Type B pancreatic cell (in vitro differentiated cells): Measurements from ENCODE around the gene ZNF41. TPM values are rescaled to one million over a fixed set of nuclear protein-coding genes. Genes with fewer than 3 reads are reported as not detected.
A peak's percentile ranks its signal among the peaks of the same experiment; 100 is the strongest.

Experiments used
- DNase-seq: peaks from one replicate; pipeline ENCODE4 v3.0.0; 2021; ENCODE audit warnings: mixed read lengths; ENCODE audit not compliant: unreplicated experiment; ENCODE audit errors: extremely low spot score
- H3K27ac Mint-ChIP-seq: 2 replicates; pipeline ENCODE4 v1.8.0; 2021; ENCODE audit warnings: mild to moderate bottlenecking, mixed read lengths
- H3K27me3 Mint-ChIP-seq: 2 replicates; pipeline ENCODE4 v1.8.0; 2021; ENCODE audit warnings: mixed read lengths
- H3K36me3 Mint-ChIP-seq: 2 replicates; pipeline ENCODE4 v1.8.0; 2021; ENCODE audit warnings: mixed read lengths
- H3K4me1 Mint-ChIP-seq: one replicate; pipeline ENCODE4 v1.8.0; 2021; ENCODE audit warnings: mixed read lengths; ENCODE audit not compliant: unreplicated experiment
- H3K4me3 Mint-ChIP-seq: 2 replicates; pipeline ENCODE4 v1.8.0; 2021; ENCODE audit warnings: mild to moderate bottlenecking, mixed read lengths
- H3K9me3 Mint-ChIP-seq: 2 replicates; pipeline ENCODE4 v1.8.0; 2021; ENCODE audit warnings: mixed read lengths
- total RNA-seq: library from RNA; stranded (reverse); gene quantifications from 2 replicates; pipeline ENCODE4 v1.2.1, GENCODE V29; 2021; ENCODE audit warnings: low replicate concordance
- TF ChIP-seq, protein P1 (sequence below): fragments of 200-600 bp; sonication (generic); conservative IDR thresholded peaks from 2 replicates; pipeline ENCODE4 v1.5.0; 2021; ENCODE audit warnings: antibody characterized with exemption, mild to moderate bottlenecking

The ZNF41 gene
- total RNA-seq, 1 donor from 2014 or later: 7.5 TPM

DNA sequence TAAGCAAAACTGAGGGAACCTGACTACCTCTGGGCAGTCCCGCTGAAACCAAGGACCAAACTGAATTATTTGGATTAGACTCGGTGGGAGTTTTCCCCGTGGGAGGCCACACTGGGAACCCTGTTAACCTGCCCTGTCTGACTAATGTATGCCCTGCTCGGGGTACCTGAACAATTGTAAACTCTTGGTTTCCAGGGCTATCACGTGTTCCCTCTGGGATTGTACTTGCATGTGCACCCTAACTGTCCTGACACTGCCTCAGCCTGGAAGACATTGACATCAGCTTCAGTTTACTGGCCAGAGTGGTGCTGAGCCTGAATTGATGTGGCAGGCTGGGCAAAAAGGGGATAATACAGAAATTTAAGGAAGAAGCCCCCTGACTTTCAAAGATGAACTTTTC lies 20.1 kb upstream of the ZNF41 start:
- peaks cover 4% of the 10 kb centered on the region for H3K4me1 Mint-ChIP-seq
- DNase-seq: no peak
- no peaks in the 10 kb centered on the region for H3K36me3 Mint-ChIP-seq
- H3K27ac Mint-ChIP-seq: no peak overlapping the region
- H3K27me3 Mint-ChIP-seq: no peaks in the 10 kb centered on the region
- H3K4me3 Mint-ChIP-seq: no peak overlapping the region
- TF ChIP-seq, protein P1, sequence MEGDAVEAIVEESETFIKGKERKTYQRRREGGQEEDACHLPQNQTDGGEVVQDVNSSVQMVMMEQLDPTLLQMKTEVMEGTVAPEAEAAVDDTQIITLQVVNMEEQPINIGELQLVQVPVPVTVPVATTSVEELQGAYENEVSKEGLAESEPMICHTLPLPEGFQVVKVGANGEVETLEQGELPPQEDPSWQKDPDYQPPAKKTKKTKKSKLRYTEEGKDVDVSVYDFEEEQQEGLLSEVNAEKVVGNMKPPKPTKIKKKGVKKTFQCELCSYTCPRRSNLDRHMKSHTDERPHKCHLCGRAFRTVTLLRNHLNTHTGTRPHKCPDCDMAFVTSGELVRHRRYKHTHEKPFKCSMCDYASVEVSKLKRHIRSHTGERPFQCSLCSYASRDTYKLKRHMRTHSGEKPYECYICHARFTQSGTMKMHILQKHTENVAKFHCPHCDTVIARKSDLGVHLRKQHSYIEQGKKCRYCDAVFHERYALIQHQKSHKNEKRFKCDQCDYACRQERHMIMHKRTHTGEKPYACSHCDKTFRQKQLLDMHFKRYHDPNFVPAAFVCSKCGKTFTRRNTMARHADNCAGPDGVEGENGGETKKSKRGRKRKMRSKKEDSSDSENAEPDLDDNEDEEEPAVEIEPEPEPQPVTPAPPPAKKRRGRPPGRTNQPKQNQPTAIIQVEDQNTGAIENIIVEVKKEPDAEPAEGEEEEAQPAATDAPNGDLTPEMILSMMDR: no peak
- H3K9me3 Mint-ChIP-seq: no peaks in the 10 kb centered on the region

DNA sequence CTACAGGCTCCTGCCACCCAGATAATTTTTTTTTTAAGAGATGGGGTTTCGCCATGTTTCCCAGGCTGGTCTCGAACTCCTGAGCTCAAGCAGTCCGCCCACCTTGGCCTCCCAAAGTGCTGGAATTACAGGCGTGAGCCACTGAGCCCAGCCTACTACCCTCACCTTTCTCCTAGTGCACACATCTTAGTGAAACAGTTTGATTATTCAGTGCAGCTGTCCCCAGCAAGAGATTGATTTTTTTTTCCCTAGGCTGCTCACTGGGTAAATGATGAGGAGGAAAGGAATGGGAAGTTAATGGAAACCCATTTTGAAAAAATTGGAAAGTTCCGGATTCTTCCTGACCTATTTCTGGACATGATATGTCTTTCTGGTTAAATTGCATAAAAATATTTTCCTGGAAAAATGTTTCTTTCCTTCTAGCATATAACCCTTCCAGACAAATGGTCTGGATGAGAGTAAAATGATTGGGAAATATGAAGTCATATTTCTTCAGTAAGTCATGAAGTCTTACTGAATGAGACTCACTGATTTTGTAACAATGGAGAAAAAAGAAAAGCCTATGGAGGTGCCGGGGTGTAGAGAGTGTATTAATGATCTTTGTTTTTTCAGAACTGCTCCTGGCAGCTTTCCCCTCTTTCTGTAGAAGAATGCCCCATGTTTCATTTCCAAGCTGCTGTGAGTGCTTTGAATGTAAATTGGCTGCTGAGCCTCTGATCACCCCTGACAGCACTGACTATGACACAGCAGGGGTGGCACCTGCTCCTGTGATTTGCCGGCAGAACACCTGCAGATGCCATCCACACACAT lies 19.5 kb upstream of the ZNF41 start:
- H3K27ac Mint-ChIP-seq: no peak overlapping the region
- H3K9me3 Mint-ChIP-seq: no peaks in the 10 kb centered on the region
- no peak overlapping the region for H3K4me3 Mint-ChIP-seq
- TF ChIP-seq, protein P1: no peak
- DNase-seq: no peak
- H3K27me3 Mint-ChIP-seq: no peaks in the 10 kb centered on the region
- H3K4me1 Mint-ChIP-seq: peaks cover 4% of the 10 kb centered on the region
- no peaks in the 10 kb centered on the region for H3K36me3 Mint-ChIP-seq

DNA sequence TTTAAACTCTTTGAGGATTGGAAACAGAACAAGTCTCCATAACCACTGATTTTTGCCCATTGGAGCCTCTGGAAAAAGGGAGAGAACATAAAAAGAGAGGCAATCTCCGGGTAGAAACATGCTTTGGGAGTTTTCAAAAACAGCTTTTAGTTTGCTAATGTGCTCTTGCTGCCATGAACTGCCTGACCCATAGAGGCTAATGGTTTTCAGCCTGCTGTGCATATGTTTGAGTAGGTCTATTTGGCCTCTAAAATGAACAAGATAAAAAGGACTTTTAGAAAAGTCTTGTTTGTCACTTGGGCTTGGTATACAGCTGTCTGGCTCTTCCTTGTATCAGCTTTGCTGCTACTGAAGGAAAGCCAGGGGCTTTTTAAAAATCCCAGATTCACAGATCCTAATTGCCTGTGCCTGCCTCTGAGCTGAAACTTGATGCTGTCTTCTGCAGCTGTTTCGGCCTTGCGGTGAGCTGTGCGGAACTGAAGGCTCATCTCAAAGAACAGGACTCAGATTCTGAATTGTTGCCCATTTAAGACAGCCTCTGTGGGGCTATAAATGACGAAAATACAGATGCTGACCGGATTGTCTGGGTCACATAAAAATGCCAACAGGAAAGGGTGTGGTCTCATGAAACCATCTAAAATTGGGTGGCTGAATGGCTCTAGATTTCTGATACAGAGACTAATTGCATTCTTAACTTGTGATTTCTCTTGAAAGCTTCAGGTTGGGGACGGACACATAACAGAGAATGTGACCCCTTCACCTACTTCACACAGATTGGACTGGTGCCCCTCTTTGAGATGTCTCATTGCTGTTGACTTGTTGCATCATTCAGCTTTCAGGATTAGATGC lies 18.4 kb upstream of the ZNF41 start:
- no peaks in the 10 kb centered on the region for H3K36me3 Mint-ChIP-seq
- H3K9me3 Mint-ChIP-seq: no peaks in the 10 kb centered on the region
- TF ChIP-seq, protein P1: no peak
- DNase-seq: no peak
- peaks cover 4% of the 10 kb centered on the region for H3K4me1 Mint-ChIP-seq
- H3K27ac Mint-ChIP-seq: no peak overlapping the region
- peak overlapping the region; percentile 5 for H3K4me3 Mint-ChIP-seq
- H3K27me3 Mint-ChIP-seq: no peaks in the 10 kb centered on the region

DNA sequence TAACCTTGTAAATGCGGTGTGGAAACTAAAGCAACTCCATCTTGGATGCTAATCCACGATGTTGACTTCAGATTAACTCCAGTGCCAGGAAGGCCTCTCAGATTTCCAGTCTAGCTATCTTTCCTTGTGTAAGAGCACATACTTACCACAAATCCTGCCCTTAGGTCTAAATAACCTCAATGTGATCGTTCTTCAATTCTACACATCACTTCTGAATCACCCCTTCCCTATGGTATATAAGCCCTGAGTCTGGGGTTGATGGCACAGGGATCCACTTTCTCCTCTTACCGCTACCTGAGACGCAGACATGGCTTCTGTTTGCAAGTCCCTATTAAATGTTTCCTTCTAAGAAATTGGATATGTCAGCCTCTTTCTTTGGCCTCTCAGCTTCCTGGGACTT lies 17.5 kb upstream of the ZNF41 start:
- Mint-ChIP-seq H3K4me3 (no peak overlapping the region), H3K9me3 (no peaks in the 10 kb centered on the region), H3K36me3 (no peaks in the 10 kb centered on the region), H3K27ac (no peak overlapping the region), H3K4me1 (peaks cover 4% of the 10 kb centered on the region), H3K27me3 (no peaks in the 10 kb centered on the region)
- TF ChIP-seq, protein P1: no peak
- DNase-seq: no peak

DNA sequence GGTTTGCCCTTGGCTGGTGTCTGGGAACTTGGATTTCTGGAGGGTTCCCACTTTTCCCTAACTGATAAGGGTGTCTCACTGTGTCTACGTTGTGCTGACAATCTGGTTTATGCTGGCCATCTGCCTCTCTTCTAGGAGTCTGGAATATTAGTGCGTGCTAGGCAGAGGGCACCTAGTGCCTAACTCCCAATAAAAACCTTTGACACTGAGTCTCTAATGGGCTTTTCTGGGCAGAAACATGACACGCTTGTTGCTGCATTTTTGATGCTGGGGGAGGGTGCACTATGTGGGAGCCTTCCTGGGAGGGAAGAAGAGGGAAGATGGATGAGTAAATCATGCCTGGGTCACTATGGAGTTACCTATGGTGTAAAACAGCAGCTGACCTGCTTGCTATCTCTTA lies 16.3 kb upstream of the ZNF41 start:
- TF ChIP-seq, protein P1: no peak
- no peaks in the 10 kb centered on the region for H3K36me3 Mint-ChIP-seq
- peaks cover 4% of the 10 kb centered on the region for H3K4me1 Mint-ChIP-seq
- no peaks in the 10 kb centered on the region for H3K9me3 Mint-ChIP-seq
- no peak overlapping the region for H3K4me3 Mint-ChIP-seq
- no peaks in the 10 kb centered on the region for H3K27me3 Mint-ChIP-seq
- no peak overlapping the region for H3K27ac Mint-ChIP-seq
- DNase-seq: no peak
